Activated gamma-delta T cell treated with Interleukin-2 at 50 U/mL for 16 hours (primary cell): ENCODE data around the gene TAMALIN.

Experiments
- DNase-seq: peaks from one replicate; pipeline ENCODE4 v3.0.0-alpha.2; 2020

The TAMALIN gene

GRCh38 chr12:51985154-51985835 lies 21.5 kb upstream of the TAMALIN start:
- no peak for DNase-seq

GRCh38 chr12:51986834-51987233 lies 19.9 kb upstream of the TAMALIN start:
- no peak for DNase-seq

GRCh38 chr12:51992246-51992645 lies 14.5 kb upstream of the TAMALIN start:
- no peak for DNase-seq

- DNase-seq, result no peak
Measured at GRCh38 chr12:51994539-51994820, 12.3 kb upstream of the TAMALIN start.

- no peak for DNase-seq
Measured at GRCh38 chr12:51994959-51995358, 11.8 kb upstream of the TAMALIN start.

GRCh38 chr12:51997136-51997535 lies 9.6 kb upstream of the TAMALIN start:
- DNase-seq, result no peak

- DNase-seq, result no peak
Measured at GRCh38 chr12:52003016-52003550, 3.7 kb upstream of the TAMALIN start.

GRCh38 chr12:52003591-52003990 lies 3.2 kb upstream of the TAMALIN start:
- no peak for DNase-seq

- DNase-seq, result no peak
Measured at GRCh38 chr12:52004042-52004648, 2.6 kb upstream of the TAMALIN start.

GRCh38 chr12:52005218-52005902 lies 1.4 kb upstream of the TAMALIN start:
- no peak for DNase-seq

GRCh38 chr12:52005903-52006703 lies 643 bp upstream of the TAMALIN start:
- no peak for DNase-seq

GRCh38 chr12:52007158-52007921 lies 594 bp downstream of the TAMALIN start:
- peak; percentile 38 for DNase-seq

GRCh38 chr12:52007982-52008510 lies 1.3 kb downstream of the TAMALIN start:
- DNase-seq, result no peak

- DNase-seq, result no peak
Measured at GRCh38 chr12:52009081-52009751, 2.5 kb downstream of the TAMALIN start.

GRCh38 chr12:52010152-52010622 lies 3.4 kb downstream of the TAMALIN start:
- DNase-seq, result no peak

GRCh38 chr12:52010692-52011601 lies 4.2 kb downstream of the TAMALIN start:
- no peak for DNase-seq

- DNase-seq, result no peak
Measured at GRCh38 chr12:52011602-52012214, 5.0 kb downstream of the TAMALIN start.

- no peak for DNase-seq
Measured at GRCh38 chr12:52013626-52014310, 7.0 kb downstream of the TAMALIN start.
